ENCODE results near the gene LRRC75A. TPM values are rescaled to one million over a fixed set of nuclear protein-coding genes. Genes with fewer than 3 reads are reported as not detected.
"Not testable (repeated sequence)": the region's sequence is repeated elsewhere in the genome, so short reads cannot be mapped to it uniquely, and the experiment has no call there.

Gene LRRC75A
- polyA plus RNA-seq, 3 donors = 4.6 to 5.6 (median 5.0) TPM

DNA sequence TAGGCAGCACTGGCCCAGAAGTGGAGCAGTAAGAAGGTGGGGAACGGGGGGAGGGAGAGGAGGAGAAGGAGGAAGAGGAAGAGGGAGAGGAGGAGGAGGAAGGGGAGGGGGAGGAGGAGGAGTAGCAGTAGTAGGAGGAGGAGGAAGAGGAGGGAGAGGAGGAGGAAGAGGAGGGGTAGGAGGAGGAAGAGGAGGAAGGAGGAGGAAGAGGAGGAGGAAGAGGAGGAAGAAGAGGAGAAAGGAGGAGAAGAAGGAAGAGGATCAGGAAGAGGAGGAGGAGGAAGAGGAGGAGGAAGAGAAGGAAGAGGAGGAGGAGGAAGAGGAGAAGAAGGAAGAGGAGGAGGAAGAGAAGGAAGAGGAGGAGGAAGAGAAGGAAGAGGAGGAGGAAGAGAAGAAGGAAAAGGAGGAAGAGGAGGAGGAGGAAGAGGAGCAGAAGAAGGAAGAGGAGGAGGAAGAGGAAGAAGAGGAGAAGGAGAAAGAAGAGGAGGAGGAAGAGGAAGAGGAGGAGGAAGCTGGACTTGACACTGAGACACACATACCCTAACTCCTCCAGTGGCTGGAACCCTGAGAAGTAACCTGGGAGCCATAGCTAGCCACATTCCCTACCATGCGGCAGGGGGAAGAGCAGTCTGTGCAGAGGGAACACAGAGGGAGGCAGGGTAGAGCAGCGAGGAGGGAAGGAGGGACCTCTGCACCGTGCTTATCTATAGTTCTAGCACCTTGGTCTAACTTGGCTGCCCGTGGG is 35.8 kb downstream of the LRRC75A start:
- DNase-seq = no peak

DNA sequence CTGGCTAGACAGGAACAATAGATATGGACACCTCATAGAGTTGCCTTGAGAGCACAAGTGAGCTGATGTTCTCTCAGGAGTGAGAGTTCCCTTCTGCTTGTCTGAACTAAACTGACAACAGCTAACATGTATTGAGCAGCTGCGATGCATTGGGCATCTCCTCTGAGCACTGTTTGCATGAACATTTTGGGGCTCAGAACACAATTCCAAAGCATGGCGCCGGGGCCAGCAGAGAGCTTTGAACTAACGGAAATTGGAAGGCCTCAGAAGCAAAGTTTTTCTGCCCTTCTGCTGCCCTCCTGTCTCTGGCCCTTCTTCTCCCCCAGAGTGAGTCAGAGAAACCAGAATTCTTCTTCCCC is 38.5 kb downstream of the LRRC75A start:
- DNase-seq = no peak

DNA sequence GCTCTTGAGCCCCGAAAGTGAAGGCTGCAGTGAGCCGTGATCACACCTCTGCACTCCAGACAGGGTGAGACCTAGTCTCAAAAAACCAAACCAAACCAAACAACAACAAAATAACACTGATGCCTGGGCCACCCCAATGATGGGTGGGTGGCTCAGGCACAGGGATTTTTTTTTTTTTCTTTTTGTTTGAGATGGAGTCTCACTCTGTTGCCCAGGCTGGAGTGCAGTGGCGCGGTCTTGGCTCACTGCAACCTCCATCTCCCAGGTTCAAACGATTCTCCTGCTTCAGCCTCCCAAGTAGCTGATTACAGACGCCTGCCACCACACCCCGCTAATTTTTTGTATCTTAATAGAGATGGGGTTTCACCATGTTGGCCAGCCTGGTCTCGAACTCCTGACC is 39.7 kb downstream of the LRRC75A start:
- not testable (repeated sequence) for DNase-seq

DNA sequence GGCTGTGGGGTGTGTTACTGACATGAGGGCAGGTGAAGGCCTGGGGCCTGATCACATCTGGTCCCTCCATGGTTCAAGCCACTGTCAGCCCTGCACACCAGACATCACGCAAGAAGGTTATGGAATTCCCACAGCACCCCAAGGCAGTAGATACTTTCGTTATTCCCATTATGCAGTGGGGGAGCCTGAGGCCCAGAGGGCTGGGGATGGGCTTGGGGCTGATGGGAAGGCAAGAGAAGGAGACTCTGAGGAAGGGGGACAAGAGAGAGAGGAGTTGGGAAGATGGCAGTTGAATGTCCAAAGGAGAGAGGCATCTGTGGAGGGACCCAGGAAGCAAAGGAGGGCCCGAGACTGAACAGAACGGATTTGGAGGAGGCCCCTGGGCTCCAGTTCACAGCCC is 42.0 kb downstream of the LRRC75A start:
- no peak for DNase-seq

DNA sequence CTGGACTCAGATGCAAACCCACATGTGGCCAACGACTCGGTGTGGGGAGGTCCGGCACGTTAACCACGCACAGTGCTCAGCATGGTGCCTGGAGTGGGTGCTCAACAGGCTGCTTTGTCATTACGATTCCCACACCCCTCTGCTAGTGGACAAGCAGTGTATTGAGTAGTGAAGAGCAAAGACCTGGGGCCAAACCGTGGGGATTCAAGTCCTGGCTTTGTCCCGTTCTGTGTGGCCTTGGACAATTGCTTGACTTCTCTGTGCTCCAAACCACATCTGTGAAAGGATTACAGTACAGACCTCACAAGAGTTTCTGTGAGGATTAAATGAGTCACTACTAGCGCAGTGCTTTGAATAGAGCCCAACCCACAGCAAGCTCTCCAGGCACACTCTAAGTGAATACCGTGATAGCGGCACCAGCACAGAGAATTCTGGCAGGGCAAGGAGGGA is 42.8 kb downstream of the LRRC75A start:
- DNase-seq = no peak

DNA sequence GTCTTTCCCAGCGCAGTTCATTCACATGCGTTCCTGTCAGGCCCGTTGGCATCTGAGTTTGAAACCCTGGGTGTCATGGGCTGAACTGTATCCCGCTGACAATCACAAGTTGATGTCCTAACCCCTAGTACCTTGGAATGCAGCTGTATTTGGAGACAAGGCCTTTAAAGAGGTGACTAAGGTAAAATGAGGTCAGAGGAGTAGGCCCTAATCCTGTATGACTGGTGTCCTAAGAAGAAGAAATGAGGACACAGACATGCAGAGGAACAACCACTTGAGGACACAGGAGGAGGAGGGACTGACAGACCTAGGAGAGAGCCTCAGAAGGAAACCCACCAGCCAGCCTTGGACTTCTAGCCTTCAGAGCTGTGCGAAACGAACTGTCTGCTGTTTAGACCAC is 43.5 kb downstream of the LRRC75A start:
- DNase-seq = no peak

DNA sequence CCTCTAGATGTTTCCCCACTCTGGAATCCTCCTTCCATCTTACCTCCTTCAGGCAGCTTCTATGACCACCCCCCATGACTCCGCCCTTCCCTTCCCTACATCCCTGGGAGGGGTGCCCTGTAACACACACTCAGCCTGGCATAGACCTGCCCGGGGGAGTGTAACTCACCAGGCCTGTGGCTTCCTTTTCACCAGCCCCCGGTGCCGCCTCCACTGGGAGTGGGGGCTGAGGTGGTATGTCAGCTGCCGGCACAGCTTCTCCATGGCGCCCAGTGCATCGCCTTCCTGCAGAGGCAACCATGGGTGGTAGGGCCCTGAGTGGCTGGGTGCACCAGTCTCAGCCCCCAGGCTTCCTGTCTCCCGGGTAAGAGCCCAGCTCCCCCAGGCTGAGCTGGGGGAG is 44.3 kb downstream of the LRRC75A start:
- no peak for DNase-seq

DNA sequence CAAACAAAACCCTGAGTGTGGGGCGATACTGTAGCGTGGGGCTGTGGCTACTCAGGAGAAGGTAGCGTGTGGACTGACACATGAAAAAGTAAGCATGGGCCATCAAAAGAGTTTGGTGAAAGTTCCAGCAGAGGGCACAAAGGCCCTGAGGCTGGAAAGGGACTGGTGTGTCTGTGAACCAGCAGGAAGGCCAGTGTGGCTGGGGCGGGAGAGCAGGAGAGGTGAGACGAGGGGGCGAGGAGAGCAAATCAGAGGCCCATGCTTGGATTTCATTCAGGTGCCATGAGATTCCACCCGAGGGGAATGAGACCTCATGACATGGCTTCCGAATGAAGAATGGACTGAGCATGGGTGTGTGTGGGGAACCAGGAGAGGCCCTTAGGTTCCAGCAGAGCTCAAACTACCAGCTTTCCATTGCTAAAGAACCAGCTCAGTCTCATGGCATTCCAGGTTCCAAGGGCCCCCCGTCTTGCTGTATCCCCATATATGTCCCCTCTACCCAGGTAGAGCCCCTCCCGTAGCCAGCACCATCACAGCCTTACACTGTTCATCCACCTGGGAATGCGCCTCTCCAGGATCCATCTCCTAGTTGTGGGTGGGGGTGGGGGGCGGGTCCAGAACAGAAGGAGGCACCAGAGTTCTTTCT is 45.5 kb downstream of the LRRC75A start:
- DNase-seq = no peak

DNA sequence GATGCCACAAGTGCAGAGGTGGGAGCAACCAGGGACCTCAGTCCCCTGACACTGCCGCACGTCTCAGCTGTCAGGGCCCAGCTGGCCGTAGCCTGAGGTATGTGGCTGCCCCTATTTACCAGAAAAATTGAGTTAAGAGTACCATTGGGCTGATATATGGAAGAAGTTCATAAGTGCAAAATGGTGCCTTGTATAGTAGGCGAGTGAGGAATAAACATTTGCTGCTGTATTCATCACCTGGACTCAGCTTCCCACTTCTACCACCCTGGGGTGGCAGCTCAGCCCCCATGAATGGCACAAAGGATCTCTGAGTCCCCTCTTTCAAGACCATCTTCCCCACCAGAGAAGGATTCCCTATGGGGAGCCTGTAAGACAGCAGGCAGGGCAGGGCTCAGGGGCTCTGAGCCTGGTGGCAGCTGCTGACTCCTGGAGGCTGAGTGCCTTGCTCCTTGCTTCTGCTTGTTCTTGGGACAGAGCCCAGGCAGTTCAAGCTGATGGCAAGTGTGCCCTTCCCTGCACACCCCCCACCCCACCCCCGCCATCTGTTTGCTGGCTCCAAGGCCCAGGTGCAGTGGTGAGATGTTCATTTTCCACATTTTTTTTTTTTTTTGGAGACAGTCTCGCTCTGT is 47.6 kb downstream of the LRRC75A start:
- no peak for DNase-seq

DNA sequence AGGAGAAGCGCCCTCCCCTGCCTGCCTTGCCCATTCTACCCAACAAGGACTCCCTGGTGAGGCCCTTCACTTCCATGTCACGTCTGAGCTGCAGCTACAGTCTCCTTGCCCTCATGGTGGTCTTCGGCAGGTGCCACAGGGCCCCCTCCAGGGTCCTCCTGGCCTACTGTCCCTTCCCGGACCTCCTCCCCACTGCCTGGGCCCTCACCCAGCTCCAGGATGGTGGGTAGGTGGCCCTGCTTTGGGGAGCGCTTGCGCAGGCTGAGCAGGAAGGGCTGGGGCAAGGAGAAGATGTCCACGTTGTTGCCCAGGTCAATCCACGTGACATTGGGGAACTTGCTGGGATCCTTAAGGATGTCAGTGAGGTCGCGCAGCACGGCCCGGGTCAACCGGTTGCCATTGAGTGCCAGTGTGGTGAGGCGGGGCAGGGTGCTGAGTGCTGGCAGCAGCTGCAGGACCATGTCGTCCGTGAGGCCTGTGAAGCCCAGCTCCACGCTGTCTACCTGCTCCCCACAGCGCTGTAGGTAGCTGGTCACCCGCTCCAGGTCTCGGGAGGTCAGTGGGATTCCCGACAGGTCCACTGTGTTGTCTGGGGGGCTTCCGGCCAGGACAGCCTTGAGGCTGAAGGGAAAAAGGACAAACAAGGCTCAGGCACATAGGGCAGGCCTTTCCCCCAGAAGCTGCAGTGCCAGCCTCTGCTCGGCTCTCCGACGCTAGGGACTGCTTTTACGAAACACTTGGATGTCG is 48.3 kb downstream of the LRRC75A start:
- DNase-seq = no peak

DNA sequence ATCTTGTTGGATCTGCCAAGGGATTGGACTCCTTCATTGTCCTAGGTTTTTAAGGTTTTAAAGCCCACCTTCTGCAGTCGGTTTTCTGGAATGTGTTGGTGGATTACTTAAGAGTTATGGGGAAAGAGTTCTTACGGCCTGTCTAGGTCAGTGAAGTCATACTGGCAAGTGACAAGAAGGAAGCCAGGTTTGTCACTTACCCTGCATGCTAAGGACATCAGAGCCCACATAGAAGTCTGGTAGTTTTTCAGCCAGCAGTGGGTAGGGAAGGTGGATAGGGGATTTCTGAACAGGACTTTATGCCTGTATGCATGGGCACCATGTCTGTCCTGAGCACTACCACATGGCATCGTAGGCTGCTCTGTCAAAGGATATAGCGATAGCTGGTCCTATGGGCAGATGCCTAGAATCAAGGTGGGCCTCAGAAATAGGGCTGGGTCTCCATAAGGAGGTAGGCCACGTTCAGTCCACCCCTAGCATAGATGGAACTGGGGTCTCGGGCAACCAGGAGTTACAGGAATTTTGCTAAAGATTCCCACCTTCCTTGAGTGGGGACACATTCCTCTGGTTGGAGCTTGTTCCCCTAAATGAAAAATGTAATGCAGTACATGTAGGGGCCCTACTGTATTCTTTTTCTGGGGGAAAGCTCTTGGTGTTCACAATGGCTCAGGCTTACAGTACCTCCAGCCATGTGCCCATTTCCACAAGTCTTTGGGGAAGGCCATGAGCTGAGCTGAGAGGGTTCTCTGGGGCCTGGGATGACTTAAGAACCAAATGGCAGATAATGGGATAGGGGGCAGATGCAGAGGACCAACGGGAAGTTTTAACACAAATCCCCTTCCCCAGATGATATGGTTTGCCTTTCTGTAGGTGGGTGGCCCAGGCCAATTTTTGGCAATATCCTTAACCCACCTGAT is 49.1 kb downstream of the LRRC75A start:
- no peak for DNase-seq

DNA sequence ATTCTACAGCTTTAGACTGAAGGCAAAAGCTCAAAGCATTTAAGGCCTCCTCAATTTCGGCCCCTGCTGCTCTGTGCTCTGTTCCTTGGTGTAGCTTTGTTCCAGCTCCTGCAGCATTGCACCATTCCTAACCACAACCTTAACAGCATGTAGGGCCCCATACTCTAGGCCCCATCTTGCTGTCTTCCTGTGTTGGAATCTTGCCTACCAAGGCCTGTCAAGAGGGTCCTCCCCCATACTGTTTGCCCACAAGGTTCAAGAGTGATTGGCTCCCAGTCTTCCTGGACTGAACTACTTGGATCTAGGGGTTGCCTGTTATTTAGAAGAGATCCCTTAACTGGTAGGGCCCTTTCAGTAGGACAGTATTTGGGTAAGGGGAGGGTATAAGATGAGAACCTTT is 49.9 kb downstream of the LRRC75A start:
- no peak for DNase-seq

DNA sequence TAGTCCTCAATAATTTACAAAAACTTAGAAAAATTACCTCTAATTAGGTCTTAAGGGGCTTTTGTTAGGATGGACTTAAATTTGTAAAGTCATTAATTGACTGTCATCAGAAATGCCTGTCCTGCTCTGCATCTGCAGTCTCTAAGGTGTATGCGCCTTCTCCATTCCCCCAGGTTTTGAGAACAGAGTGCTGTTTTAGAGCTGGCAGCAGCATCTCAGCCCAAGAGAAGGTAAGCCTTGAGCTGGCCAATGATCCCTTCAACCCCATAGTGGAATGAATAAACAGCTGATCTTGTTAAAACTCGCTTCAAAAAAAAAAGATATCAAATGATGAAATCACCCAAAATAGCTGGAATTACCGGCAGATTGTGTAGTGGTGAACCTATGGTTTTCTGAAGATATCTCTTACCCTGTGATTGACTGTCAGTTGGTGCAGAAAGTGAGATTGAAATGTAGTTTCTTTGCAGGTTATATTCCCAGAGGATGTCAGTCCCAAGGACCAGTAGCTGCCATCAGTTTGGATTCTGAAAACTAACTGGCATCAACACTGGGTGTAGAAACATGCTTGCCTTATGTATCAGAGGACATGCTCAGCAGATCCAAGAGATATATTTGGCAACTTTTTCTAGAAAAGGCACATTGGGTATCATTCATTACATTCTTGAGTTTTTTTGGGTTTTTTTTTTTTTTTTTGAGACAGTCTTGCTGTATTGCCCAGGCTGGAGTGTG is 50.9 kb downstream of the LRRC75A start:
- no peak for DNase-seq

DNA sequence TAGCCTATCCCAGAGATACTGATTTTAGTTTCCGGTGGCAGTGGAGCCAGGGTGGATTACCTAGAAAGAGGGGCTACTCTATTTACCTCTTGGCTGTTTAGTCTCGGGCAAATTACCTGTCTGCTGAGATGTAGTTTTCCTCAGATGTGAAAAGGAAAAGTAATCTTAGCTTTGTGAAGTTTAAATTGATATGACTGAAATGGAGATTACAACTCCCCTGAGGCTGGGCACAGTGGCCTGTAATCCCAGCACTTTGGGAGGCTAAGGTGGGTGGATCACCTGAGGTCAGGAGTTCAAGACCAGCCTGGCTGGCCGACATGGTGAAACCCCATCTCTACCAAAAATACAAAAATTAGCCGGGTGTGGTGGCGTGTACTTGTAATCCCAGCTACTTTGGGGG is 51.6 kb downstream of the LRRC75A start:
- DNase-seq = not testable (repeated sequence)

DNA sequence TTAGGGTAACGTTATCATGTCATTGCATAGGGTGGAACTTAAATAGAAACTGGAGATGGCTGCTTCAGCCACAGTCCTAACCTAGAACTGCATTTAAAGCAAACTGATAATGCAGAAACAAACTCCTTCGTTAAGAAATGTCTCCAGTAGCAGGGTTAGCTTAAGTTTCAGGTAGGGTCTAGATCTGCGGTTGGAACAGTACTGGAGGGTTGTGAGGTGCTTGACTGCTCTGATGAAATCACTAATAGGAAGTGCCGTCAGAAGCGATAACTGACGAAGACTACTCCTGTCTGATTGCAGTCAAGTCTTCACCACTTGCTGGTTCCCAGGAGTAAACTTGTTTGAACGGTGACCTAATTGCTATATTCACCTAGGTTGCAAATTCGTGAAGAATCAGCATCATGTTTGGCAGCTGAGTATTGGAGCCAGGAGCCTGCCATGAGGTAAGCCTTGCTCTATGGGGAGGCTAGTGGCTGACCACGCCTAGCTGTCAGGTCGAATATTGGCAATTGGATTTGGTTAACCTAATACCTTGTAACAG is 52.1 kb downstream of the LRRC75A start:
- no peak for DNase-seq

DNA sequence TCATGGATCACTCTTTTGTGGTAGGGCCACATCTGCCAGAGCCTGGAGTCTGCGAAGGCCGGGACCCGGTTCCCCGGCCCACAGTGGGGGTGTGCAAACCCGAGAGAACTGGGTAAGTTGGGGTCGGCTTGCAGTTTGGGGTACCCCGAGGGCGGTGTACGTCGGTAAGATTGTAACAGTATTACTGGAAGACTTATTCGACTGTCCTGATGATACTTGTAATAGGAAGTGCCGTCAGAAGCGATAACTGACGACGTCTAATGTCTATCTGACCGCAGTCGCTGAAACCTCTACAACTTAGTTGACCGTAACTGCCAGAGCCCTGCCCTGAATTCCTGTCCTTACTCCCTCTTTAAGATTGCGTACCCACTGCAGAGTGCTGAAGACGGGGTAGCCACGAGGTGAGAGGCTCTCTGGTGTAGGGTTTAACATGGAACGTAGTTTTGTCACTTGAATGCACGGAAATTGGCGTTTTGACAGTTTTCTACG is 52.6 kb downstream of the LRRC75A start:
- DNase-seq = no peak

DNA sequence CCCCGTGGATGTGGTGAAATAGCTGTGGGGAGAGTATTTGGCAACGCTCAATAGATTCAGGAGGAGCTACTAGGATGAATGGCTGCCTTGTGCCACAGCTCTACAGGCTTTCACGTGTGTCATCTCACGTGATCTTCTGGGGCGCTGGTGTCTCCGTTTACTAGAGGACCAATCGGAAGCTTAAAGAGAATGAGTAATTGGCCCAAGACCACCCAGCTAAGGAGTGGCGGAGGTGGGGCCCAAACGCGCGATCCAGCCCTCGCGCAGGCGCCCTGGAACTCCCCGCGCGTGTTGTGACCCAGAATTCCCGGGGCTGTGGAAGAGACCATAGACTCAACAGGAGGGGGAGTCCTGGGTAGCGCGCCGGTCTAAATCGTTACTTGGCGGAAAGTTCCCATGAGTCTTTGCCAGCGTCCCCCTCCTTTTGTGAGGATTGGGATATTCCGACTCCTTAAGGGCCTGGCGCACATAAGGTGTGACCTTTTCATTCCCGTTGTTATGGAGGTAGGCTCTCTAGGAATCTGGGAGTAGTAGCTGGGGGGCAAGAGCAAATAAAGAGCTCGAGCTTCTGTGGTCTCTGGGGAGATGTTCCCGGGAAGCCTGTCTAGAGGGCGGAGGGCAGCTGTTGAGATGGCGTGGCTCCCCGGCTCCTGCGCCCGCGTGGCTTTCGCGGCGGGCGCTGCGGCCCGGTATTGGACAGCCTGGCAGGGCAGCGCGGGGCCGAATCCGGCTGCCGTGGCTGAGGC is 53.3 kb downstream of the LRRC75A start:
- DNase-seq = peak; percentile 100

DNA sequence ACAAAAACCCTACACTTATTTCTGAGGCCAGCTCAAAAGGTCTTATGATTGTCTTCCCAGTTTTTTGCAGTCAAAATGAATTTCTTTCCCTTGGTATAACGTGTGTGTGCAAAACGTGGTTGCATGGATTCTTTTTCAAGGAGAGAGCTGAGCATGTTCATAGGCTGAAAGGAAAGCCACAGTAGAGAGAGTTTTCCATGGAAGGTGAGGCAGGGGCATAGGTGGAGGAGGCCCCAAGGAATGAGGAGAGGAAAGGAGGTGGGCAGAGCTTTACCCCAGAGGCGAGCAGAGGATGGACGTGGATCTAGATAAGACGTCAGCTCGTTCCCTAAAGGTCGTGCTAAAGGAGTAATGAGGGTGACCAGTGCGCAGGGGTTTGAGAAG is 53.8 kb downstream of the LRRC75A start:
- DNase-seq = no peak

DNA sequence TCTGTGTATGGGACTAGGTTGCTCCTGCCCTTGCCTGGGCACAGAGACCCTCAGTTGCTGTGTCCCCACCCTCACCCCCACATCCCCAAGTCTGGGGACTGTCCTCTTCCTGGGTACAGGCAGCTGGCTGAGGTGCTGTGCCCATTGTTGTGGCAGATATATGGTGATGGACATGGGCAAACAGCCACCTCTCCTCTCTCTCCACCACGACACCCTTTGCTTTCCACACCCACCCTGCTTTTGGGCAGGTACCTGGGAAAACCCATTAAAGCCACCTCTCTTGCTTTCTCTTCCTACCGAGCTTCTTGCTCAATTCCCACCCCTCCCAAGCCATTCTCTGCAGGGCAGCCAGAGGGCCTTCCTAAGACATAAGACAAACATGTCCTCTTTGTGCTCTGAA is 54.9 kb downstream of the LRRC75A start:
- no peak for DNase-seq
